A204.1 (cell line): Measurements from ENCODE around the gene P3H3.
A peak's percentile ranks its signal among the peaks of the same experiment; 100 is the strongest.
"Not testable (repeated sequence)": the region's sequence is repeated elsewhere in the genome, so short reads cannot be mapped to it uniquely, and the experiment has no call there.

Experiments
- FAIRE-seq: peaks from 2 replicates; lab custom pipeline; 2012; peaks lifted over from hg19 to GRCh38; lab: Jason Lieb, UNC

The P3H3 gene

GRCh38 chr12:6845395-6845794 lies 17.2 kb downstream of the P3H3 start:
- no peak for FAIRE-seq

GRCh38 chr12:6846316-6846869 lies 18.2 kb downstream of the P3H3 start:
- FAIRE-seq, result no peak

- FAIRE-seq, result no peak
Measured at GRCh38 chr12:6847676-6848075, 19.5 kb downstream of the P3H3 start.

GRCh38 chr12:6849427-6849826 lies 21.2 kb downstream of the P3H3 start:
- FAIRE-seq, result no peak

DNA sequence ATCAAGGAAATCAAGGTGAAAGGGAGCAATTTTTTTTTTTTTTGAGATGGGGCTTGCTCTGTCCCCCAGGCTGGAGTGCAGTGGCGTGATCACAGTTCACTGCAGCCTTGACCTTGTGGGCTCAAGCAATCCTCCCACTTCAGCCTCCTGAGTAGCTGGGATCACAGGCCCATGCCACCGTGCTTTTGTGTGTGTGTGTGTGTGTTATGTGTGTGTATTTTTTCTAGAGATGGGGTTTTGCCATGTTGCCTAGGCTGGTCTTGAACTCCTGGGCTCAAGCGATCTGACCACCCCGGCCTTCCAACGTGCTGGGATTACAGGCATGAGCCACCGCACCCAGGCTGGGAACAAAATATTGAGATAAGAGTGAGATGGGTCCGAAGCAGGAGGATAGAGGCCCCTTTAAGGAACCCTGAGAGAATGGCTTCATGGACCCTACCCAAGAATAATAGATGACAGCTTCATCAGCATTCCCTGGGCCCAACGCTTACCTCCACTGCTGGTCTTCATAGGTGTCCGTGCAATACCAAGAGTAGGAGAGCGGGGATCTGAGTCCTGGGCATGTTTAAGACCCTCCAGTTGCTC lies 21.9 kb downstream of the P3H3 start:
- FAIRE-seq, result no peak

DNA sequence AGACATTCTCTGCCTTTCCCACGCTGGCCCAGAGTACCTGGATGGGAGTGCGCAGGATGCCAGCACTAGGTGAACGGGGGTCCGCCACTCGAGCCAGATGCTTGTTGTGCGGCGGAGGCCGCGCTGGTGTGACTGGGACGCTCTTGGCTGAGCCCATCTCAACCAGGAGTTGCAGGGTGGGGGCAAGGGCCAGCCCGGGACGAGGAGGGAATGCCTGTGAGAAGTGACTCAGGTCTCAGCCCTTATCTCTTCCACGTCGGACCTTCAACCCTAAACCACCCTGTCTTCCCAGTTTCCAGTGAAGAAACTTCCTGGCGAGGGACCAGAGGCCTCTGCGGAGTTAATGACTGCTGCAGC lies 22.6 kb downstream of the P3H3 start:
- no peak for FAIRE-seq

- peak; percentile 96 for FAIRE-seq
Measured at GRCh38 chr12:6851153-6851920, 23.1 kb downstream of the P3H3 start, which contains the start of gene CDCA3. Gene CDCA3, minus strand, starts transcription at chr12:6851286. Its CDS starts 334 bp downstream, at chr12:6850952.

DNA sequence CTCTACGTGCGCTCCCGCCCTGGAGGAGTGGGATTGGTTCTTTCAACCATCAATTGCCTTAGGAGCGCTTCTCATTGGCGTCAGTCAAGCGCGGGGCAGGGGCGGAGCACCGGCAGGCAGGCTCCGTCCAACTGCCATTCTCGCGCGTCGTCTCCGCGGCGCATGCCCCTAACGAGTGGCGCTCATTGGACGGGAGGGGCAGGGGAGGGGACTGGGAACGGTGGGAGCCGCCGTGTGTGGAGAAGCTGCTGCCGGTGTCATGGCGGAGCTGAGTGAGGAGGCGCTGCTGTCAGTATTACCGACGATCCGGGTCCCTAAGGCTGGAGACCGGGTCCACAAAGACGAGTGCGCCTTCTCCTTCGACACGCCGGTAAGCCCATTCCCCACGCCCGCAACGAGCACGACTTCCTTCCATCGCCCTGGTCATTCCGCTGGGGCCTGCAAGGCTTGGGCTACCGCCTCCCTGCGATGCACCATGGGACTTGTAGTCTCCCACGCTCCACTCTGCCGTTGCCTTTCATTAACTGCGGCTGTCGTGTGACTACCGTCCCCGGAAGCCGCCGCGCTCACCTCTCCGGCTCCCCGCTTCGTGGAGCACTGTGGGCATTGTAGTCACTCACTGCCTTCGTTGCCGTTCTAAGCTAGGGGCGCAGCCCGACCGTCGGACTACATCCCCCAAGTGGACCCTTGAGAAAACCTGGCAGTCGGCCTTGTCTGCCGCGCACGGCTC lies 23.9 kb downstream of the P3H3 start, which contains the start of gene USP5:
Gene USP5 (plus strand): TSS at position 230 of the 730 bp plus-strand sequence. CDS start 30 bp downstream, at position 260.
- peak; percentile 91 for FAIRE-seq

DNA sequence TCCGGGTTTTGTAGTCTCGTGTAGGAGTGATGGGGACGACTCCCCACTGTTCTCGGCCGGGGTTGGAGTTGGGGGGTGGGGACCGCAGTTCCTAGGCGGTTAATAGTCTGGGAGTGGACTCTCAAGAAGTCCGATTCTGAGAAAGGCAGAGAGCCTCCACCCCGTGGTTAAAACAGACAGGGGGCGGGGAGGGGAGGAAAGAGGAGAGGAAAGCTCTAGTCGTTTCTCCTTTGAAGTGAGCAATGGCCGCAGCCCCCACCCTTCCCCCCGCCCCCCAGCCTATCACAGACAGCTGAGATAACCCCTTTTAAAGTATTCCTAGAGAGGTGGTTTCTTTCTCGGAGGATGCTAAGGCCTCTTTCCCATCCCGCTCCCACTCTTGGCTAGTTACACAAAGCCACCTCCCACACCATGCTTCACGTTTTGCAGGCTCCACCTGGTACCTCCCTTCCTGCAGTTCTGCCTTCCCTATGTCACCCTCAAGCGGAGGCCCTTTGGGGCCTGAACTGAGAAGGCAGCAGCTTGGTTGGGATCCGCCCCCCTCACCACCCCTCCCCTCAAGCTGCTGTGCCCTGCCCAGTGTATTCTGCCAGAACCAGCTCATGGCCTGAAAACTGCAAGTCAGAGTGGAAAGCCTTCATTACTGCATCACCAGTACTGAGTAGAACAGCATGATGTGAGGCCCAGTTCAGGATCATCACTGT lies 24.6 kb downstream of the P3H3 start:
- peak; percentile 19 for FAIRE-seq

GRCh38 chr12:6853626-6854025 lies 25.4 kb downstream of the P3H3 start:
- no peak for FAIRE-seq

DNA sequence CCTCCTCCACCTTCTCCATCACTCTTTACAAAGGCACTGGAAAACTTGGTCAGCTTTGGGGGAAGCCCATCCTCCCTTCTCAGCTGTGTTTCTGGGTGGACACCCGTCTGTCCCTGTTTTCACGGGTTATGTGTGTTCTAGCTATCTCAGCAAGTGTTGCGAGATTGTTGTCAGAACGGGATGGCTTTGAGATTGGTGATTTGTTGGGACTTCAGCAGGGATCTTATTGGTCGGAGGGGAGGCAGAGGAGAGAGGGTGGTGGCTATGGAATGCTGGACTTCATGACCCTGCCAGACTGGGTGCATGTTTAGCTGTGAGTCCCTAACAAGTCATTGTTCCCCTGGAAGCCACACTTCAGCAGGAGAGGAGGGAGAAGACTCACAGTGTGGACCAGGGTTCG lies 25.8 kb downstream of the P3H3 start:
- no peak for FAIRE-seq

DNA sequence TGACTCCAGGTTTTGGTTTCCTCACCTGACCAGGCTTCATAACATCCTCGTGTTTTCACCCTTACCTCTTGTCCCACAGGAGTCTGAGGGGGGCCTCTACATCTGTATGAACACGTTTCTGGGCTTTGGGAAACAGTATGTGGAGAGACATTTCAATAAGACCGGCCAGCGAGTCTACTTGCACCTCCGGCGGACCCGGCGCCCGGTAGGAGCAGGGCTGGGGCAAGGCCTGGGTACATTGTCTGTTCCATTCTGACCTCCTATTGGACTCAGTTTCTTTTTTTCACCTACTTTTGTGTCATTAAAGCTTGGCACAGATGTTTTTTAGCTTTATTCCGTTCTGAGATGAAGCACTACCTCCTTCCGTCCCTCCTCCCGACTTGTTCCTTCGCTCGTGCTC lies 27.1 kb downstream of the P3H3 start:
- no peak for FAIRE-seq

DNA sequence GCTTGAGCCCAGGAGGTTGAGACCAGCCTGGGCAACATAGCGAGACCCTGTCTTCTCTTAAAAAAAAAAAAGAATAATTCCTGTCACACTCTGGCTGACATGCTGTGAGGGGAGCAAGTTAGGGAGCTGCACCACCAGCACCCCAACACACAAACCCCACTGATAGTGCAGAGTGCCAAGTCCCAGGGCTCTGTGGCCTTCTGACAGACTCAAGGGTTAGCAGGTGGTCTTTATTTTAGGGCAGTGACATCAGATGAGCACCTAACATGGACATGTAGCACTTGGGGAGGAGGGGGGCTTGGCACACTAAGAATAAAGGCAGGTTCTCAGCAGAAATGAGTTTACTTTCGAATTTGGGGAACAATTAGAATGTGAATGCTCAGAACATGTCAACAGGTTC lies 30.6 kb downstream of the P3H3 start:
- no peak for FAIRE-seq

GRCh38 chr12:6860116-6860515 lies 31.9 kb downstream of the P3H3 start:
- no peak for FAIRE-seq

DNA sequence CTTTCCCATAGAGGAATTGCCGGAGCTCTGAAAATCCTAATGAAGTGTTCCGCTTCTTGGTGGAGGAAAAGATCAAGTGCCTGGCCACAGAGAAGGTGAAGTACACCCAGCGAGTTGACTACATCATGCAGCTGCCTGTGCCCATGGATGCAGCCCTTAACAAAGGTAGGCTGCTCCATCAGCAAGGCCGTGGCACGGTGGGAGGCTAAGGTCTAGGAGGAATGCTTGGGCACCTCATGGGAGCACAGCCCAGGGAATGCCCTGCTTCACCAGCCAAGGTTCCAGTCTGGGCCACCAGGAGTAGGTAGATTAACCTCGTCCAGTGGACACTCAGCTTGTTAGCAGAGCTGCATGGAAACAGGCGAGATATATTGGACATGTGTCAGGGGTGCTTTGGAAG lies 32.7 kb downstream of the P3H3 start:
- no peak for FAIRE-seq

DNA sequence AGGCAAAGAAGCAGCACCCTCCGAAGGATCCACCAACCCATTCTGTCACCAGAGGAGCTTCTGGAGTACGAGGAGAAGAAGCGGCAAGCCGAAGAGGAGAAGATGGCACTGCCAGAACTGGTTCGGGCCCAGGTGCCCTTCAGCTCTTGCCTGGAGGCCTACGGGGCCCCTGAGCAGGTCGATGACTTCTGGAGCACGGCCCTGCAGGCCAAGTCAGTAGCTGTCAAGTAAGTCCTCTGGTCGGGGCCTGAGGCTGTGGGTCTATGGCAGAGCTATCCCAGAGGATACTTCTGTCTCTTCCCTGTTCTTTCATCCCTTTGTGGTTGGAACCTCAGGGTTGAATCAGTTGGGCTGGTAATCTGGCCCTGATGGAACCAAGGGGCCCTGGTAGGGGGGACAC lies 33.2 kb downstream of the P3H3 start:
- FAIRE-seq, result no peak

- no peak for FAIRE-seq
Measured at GRCh38 chr12:6863033-6863432, 34.8 kb downstream of the P3H3 start.

DNA sequence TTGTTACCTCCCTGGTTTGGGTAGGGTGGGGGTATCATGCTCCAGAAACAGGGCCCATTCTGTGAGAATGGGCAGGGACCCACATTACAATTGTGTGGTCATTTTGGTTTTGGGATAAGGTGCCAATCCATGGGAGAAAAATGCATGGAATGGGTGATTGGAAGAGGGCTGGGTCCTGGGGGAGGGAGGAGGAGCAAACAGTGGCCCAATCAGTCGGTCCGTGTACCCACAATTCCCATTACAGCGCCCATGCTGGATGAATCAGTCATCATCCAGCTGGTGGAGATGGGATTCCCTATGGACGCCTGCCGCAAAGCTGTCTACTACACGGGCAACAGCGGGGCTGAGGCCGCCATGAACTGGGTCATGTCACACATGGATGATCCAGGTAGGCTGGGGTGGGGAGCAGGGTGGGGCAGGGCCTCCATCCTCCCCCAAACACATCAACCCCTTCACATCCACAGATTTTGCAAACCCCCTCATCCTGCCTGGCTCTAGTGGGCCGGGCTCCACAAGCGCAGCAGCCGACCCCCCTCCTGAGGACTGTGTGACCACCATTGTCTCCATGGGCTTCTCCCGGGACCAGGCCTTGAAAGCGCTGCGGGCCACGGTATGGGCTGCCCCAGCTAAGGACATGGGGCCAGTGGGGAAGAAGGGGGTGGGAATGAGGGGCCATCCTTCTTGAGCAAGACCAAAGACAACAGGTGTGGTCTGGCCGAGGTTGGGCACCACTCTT lies 35.5 kb downstream of the P3H3 start:
- FAIRE-seq, result no peak

GRCh38 chr12:6865307-6865706 lies 37.1 kb downstream of the P3H3 start:
- not testable (repeated sequence) for FAIRE-seq

DNA sequence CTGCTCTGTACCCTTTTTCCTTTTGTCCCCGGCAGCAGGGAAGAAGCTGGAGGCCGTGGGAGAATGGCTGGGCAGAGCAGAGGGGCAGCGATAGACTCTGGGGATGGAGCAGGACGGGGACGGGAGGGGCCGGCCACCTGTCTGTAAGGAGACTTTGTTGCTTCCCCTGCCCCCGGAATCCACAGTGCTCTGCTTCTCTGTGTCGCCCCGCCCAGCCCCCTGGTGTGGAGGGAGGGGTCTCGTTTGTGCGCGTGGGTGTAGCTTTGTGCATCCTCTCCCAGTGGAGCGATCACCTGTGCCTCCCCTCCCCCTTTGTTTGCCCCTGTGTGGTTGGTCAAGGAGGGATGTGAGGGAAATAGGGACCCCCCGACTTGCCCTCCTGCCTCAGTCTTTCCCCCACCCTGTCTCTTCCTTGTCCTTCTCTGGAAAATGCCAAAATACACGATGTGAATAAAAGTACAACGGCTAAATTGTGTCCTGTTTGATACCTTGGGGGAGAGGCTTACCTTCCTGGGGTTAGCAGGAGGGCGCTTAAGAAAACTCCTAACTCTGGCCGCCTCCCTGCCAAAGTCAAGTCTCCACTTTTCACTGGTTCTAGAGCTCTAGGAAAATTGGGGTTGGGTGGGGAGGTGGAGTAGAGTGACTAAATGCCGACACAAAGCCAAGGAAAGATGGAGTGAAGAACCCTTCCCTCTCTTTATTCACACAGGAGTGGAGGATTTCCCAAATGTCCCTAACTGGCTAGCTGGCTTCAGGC lies 38.1 kb downstream of the P3H3 start:
- no peak for FAIRE-seq

DNA sequence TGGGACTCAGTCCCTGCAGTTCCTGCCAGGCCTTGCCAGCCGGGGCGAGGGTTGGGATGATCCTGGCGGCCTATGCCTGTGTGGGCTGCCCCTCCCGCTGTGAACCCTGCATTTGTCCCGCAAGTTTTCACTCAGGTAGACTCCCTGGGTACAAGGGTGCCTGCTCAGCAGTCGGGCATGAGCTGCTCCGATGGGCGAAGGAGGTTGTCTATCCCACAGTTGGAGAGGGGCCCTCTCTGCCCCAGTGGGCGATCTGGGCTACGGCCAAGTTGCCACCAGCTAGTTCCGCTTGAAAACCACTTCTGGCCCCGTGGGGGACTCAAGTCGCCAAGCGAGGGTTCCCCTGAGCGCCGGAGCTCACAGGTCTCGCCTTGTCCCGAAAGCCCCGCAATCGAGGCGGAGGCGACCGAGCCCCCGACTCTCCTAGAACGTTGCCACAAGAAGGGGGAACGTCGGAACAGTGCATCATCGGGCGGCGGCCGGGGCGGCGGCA lies 38.8 kb downstream of the P3H3 start:
- FAIRE-seq, result no peak
